ENCODE data around the gene ERN1.

GRCh38 chr17:64153565-64154312, 23.8 kb upstream of the ERN1 start:
- TF ChIP-seq POLR2AphosphoS5 (IDR thresholded peaks at IDR 0.05) (no peak), CTCF (IDR thresholded peaks at IDR 0.05) (no peak), POLR2A (IDR thresholded peaks at IDR 0.05) (no peak), EP300 (IDR thresholded peaks at IDR 0.05; ENCODE audit: low read depth) (no peak)
